MM.1S (cell line): ENCODE results near the gene ECSIT.
A peak's percentile ranks its signal among the peaks of the same experiment; 100 is the strongest.

Experiments
- EZH2 ChIP-seq: fragments of 300-600 bp; sonication (generic); optimal IDR thresholded peaks from 2 replicates; pipeline ENCODE3; 2017; ENCODE audit warnings: low read depth, mild to moderate bottlenecking, antibody characterized with exemption, low read length, mixed read lengths
- TF ChIP-seq, protein P1 (sequence below): fragments of 300-600 bp; sonication (generic); IDR thresholded peaks from 2 replicates; pipeline ENCODE4 v1.5.1; 2016; ENCODE audit warnings: antibody characterized with exemption, low read length, mixed read lengths

DNA sequence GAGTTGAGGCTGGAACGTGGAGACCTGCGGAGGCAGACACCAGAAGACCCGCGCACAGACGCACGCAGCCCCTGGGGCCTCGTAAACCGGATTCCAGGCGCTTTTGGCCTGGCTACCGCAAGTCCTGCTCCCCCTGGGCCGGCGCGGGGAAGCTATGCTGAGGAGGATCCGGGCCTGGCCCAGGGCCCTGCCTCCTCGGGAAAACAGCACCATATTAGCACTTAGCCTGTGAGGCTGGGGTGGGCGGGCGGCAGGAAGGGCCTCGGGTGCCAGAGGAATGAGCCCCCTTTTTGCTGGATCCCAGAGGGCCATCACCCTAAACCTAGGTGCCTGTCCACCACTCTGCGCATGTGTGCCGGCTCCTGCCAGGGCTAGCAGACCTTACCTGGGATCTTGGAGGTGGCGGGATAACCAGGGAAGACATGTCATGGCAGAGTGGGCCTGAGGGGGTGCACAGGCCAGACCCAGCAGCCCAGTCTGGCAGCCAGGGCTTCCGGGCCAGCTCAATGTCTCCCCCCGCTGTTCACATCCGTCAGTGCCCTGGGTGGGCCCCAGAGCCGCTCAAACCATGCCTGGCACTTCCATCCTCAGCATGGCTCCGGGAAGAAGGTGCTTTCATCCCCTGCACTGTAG, 22.8 kb upstream of the ECSIT start:
- TF ChIP-seq, protein P1, sequence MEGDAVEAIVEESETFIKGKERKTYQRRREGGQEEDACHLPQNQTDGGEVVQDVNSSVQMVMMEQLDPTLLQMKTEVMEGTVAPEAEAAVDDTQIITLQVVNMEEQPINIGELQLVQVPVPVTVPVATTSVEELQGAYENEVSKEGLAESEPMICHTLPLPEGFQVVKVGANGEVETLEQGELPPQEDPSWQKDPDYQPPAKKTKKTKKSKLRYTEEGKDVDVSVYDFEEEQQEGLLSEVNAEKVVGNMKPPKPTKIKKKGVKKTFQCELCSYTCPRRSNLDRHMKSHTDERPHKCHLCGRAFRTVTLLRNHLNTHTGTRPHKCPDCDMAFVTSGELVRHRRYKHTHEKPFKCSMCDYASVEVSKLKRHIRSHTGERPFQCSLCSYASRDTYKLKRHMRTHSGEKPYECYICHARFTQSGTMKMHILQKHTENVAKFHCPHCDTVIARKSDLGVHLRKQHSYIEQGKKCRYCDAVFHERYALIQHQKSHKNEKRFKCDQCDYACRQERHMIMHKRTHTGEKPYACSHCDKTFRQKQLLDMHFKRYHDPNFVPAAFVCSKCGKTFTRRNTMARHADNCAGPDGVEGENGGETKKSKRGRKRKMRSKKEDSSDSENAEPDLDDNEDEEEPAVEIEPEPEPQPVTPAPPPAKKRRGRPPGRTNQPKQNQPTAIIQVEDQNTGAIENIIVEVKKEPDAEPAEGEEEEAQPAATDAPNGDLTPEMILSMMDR, result peak; percentile 17; the same call in 1 of the 2 replicates
- no peak for TF ChIP-seq EZH2
